ENCODE measurements around the gene BCO2.

BCO2 gene

GRCh38 chr11:112253605-112254242, 78.4 kb downstream of the BCO2 start:
- DNase-seq, result no peak

DNA sequence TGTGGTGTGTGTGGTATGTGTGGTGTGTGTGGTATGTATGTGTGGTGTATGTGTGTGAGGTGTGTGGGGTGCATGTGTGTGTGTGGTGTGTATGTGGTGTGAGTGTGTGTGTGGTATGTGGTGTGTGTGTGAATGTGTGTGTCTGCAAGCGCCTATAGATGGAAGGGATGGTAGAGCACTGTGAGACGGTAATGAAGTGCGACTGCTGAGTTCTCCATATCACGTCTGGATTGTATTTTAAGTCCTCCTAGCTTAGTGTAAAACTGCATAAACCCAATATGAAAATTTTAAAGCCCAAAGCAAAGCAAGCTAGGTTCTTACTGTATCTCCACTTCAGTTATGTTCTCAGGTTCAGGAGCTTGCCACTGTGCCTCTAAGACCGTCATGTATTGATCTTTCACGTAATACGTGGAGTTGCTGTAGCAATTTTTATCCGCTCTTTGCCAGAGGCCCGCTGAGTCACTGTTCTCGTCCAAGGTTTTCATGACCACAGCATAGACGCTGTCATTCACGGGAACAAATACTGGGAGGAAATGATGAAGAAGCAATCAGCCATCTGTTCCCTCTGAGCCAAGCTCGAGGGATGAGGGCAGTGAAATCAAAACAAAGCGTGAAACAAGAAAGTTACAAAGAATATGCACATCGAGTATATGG, 79.9 kb downstream of the BCO2 start:
- DNase-seq, result no peak

GRCh38 chr11:112260490-112260889, 85.2 kb downstream of the BCO2 start, which contains the start of gene PLET1:
Gene PLET1 (minus strand): TSS chr11:112260860. CDS start chr11:112260589, 271 bp downstream.
- DNase-seq, result no peak

DNA sequence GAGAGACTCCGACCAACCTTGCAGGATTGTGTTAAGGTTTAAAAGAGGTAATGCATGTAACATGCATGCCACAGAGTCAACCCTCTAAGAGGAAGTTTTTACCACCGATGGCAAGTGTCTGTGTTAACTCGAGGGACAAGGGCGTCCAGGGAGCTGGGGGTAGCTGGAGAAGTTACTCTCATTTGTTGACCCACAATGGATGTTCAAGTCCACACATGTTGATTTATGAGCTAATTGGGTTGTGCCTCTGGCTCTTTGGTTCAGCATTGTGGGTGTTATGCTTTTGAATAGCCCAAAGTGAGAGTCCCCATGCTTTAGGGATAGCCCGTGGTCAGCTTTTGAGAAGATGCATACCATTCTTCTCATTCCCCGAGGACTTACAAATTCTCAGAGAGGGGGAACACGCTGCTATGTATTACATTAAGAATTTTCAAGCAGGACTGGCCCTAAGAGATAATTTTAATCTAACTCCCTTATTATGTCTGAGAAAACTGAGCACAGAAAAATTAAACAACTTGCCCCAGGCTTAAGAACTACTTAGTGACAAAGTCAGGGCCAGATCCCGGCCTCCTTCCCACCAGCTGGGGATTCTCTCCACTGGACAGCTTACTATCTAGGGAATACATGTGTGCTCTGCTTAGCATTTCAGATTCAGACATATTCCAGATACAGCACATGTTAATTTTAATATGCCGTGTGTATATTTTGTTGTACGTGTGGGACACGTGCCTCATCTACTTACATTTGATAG, 90.5 kb downstream of the BCO2 start:
- DNase-seq, result no peak

- DNase-seq, result no peak
Measured at GRCh38 chr11:112266410-112266778, 91.1 kb downstream of the BCO2 start.

- DNase-seq, result no peak
Measured at GRCh38 chr11:112267188-112267591, 91.9 kb downstream of the BCO2 start.

DNA sequence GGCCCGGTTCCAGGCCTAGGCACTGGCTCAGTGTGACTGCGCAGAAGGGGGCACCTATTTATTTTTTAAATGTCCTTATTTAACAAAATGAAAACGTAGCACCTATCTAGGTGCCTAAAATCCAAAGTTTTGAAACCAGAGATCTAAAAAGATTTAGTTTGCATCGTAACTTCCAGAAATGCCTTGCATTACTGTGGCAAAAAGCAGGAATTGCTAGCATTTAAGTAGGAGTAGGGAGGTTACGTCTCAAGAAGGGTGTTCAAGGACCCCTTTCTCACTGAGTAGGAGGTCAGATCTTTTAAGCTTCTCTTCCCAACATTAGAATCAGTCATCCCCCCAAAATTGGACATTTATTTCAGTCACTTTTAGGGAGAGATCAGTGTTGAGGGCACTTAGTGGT, 93.1 kb downstream of the BCO2 start:
- DNase-seq, result no peak
